Ovary (tissue), 3 donors: ENCODE data around the gene MCMBP.

Experiments
- CTCF ChIP-seq, 3 donors: fragments of 450-650 bp in 2 of 3; fragments of 200-600 bp in 1 of 3; IDR thresholded peaks; one replicate each; pipeline versions ENCODE4 v1.5.1 to v1.8.0; 2016 to 2022; ENCODE audit warnings: antibody characterized with exemption in 3 of 3, mild to moderate bottlenecking in 1 of 3
- EP300 ChIP-seq: sonication (generic); formaldehyde crosslinking; IDR thresholded peaks from one replicate; pipeline ENCODE4 v1.6.1; 2017; ENCODE audit warnings: antibody characterized with exemption
- POLR2A ChIP-seq: fragments of 450-650 bp; IDR thresholded peaks from one replicate; pipeline ENCODE4 v1.6.1; 2017; ENCODE audit warnings: antibody characterized with exemption, mild to moderate bottlenecking, moderate library complexity
- donor health status: DM: no; HTN: no; CAD: no.

GRCh38 chr10:119805702-119806230 is 66.9 kb downstream of the MCMBP start:
- TF ChIP-seq POLR2A (no peak), CTCF (IDR thresholded peaks at IDR 0.05) (no peak), EP300 (no peak)
